Spleen (tissue), 11 donors: ENCODE data around the gene LMCD1. TPM values are rescaled to one million over a fixed set of nuclear protein-coding genes. Genes with fewer than 3 reads are reported as not detected.

Source experiments
- DNase-seq: peaks from one replicate; pipeline ENCODE4 v3.0.0-alpha.2; 2020
- H3K27ac ChIP-seq, 8 donors: fragments of 200-600 bp; sonication (generic) in 7 of 8; 1 replicate in 4 of 8; 2 replicates in 4 of 8; pipeline versions ENCODE4 v1.5.0 to v1.8.0; 2016 to 2021; ENCODE audit warnings: inconsistent platforms in 4 of 8, mild to moderate bottlenecking in 4 of 8, moderate library complexity in 1 of 8
- H3K27me3 ChIP-seq, 7 donors: fragments of 200-600 bp; sonication (generic) in 6 of 7; replicated peaks in 1 of 7; 1 replicate in 4 of 7; 2 replicates in 3 of 7; pipeline versions ENCODE4 v1.5.0 to v1.8.0; 2016 to 2021; ENCODE audit warnings: inconsistent platforms in 3 of 7, mild to moderate bottlenecking in 1 of 7
- H3K36me3 ChIP-seq, 6 donors: fragments of 200-600 bp; sonication (generic) in 5 of 6; 1 replicate in 4 of 6; 2 replicates in 2 of 6; pipeline versions ENCODE4 v1.5.0 to v1.8.0; 2016 to 2021; ENCODE audit warnings: inconsistent platforms in 2 of 6
- H3K4me1 ChIP-seq, 6 donors: fragments of 200-600 bp; sonication (generic) in 5 of 6; 1 replicate in 3 of 6; 2 replicates in 3 of 6; pipeline versions ENCODE4 v1.5.0 to v1.8.0; 2016 to 2021; ENCODE audit warnings: inconsistent platforms in 3 of 6
- H3K4me3 ChIP-seq, 8 donors: fragments of 200-600 bp; sonication (generic) in 7 of 8; 1 replicate in 4 of 8; 2 replicates in 4 of 8; pipeline versions ENCODE4 v1.5.0 to v1.8.0; 2016 to 2021; ENCODE audit warnings: inconsistent platforms in 4 of 8, mild to moderate bottlenecking in 4 of 8, moderate library complexity in 2 of 8
- H3K9me3 ChIP-seq, 8 donors: fragments of 200-600 bp; sonication (generic) in 7 of 8; 1 replicate in 4 of 8; 2 replicates in 4 of 8; pipeline versions ENCODE4 v1.5.0 to v1.8.0; 2016 to 2021; ENCODE audit warnings: inconsistent platforms in 4 of 8
- CTCF ChIP-seq, 11 experiments: fragments of 200-600 bp in 7 of 11; fragments of 450-650 bp in 4 of 11; sonication (generic) in 4 of 11; IDR thresholded peaks in 8 of 11; conservative IDR thresholded peaks in 3 of 11; 1 replicate in 7 of 11; 2 replicates in 4 of 11; pipeline versions ENCODE4 v1.4.0 to v1.8.0; 2016 to 2021; ENCODE audit warnings: antibody characterized with exemption in 11 of 11, inconsistent platforms in 4 of 11, mild to moderate bottlenecking in 1 of 11
- POLR2A ChIP-seq, 3 donors: fragments of 450-650 bp; IDR thresholded peaks; one replicate each; pipeline ENCODE4 v1.5.1; 2017; ENCODE audit warnings: antibody characterized with exemption in 3 of 3, mild to moderate bottlenecking in 1 of 3
- POLR2AphosphoS5 ChIP-seq, 3 donors: sonication (generic); formaldehyde crosslinking; IDR thresholded peaks; one replicate each; pipeline ENCODE4 v1.5.1; 2017; ENCODE audit warnings: antibody characterized with exemption in 3 of 3
- WGBS, 5 donors: extraction: QIAGEN DNeasy Blood & Tissue Kit in 3 of 5; methylation state at CpG; one replicate each; pipeline versions ENCODE4 v1.1.5 to v1.1.7; 2013 to 2018; 5-methylcytosine and 5-hydroxymethylcytosine counted together
- intact Hi-C: fragments of 100-400 bp; cut with DNase I; formaldehyde crosslinking; loops from one replicate; pipeline ENCODE4 v1.15.0; 2023; ENCODE audit warnings: low total_unique reads
- polyA plus RNA-seq, 3 donors: library from polyadenylated mRNA; stranded (reverse); fragments of 200-250 nt; gene quantifications; one replicate each; pipeline ENCODE4 v1.2.1, GENCODE V29; 2013
- total RNA-seq, 7 donors: library from RNA; depleted of rRNA in 3 of 7; stranded (reverse); fragments of >200 nt in 3 of 7; fragmentation: NEBNext Ultra II Directional in 4 of 7; extraction: Animal tissue kit (Norgen Biotek cat#: 25700) in 4 of 7; gene quantifications; one replicate each; pipeline versions ENCODE4 v1.1.0 to v1.2.1, GENCODE V29; 2016 to 2021
- donor health status: healthy with polysubstance abuse.
- donor health status: DM: no; HTN: no; CAD: no; lungs with moderate emphysema.
- donor health status: DM: no; HTN: no; CAD: no.
- donor health status: Bipolar disorder and iron deficiency.
- donor health status: healthy.
- donor health status: DM: no; HTN: no; CAD: no.
- donor health status: DM: yes; HTN: yes; CAD: no.

The LMCD1 gene
- total and polyA plus RNA-seq, 10 donors, result 24.5 to 203 (median 78.7) TPM

GRCh38 chr3:8519774-8520448, 18.3 kb downstream of the LMCD1 start:
- TF ChIP-seq POLR2AphosphoS5 (IDR thresholded peaks at IDR 0.05), result no peak
- TF ChIP-seq POLR2A (IDR thresholded peaks at IDR 0.05), result no peak
- no peak for TF ChIP-seq CTCF (IDR thresholded peaks at IDR 0.05 in 8 of 11, conservative IDR thresholded peaks at IDR 0.05 in 3 of 11)
- peak overlapping the region in 3 of 8 donors; percentile 3 to 13 (median 7) for H3K27ac ChIP-seq
- no peak overlapping the region for H3K4me3 ChIP-seq
- H3K9me3 ChIP-seq, result no peaks in the 10 kb centered on the region
- 44 to 78% (median 55%) methylated on average over 2 of the region's 2 CpGs for WGBS, 5 donors
- H3K4me1 ChIP-seq, result peaks cover 4 to 38% (median 20%) of the 10 kb centered on the region in 6 donors
- peaks cover 0 to 9% (median 0%) of the 10 kb centered on the region in 6 donors for H3K36me3 ChIP-seq
- intact Hi-C loops, result no loop called here
- H3K27me3 ChIP-seq, result no peaks in the 10 kb centered on the region
- no peak for DNase-seq

DNA sequence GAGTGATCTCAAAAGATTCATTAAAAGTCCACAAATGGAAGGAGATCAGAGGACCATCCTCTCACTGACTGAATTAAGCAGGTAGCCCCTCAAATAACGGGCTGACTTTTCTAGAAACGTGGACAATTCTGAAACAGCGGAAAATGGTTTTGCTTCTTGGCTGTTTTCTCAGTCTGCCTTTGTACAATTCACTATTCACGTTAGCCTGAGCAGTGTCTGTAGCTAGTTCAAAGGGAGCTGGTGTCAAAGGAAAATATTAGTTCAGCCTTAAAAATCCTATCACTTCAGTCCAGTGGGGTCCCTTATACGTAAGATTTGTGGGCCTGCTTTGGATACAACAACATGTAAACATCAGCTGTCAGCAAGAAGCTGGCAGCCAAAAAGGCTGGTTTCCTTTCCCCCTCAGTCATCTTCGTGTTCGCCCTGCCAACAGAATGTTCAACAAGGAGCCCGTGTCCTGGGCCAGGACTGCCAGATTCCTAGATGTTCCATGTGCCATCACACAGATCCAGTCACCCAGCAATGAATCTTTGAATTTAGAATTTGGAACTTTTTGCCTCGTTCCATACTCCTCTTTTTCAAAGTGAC, 19.3 kb downstream of the LMCD1 start:
- Histone ChIP-seq H3K9me3 (no peaks in the 10 kb centered on the region), H3K36me3 (peaks cover 0 to 9% (median 0%) of the 10 kb centered on the region in 6 donors), H3K27me3 (no peaks in the 10 kb centered on the region), H3K27ac (peak overlapping the region in 2 of 8 donors; percentile 6 to 13), H3K4me1 (peaks cover 4 to 31% (median 17%) of the 10 kb centered on the region in 6 donors), H3K4me3 (no peak overlapping the region)
- DNase-seq, result no peak
- intact Hi-C loops, result no loop called here
- WGBS, 5 donors, result 83 to 88% (median 87%) methylated on average over 9 of the region's 9 CpGs
- TF ChIP-seq POLR2A (IDR thresholded peaks at IDR 0.05) (no peak), POLR2AphosphoS5 (IDR thresholded peaks at IDR 0.05) (no peak), CTCF (IDR thresholded peaks at IDR 0.05 in 8 of 11, conservative IDR thresholded peaks at IDR 0.05 in 3 of 11) (no peak)

GRCh38 chr3:8523041-8523440, 21.4 kb downstream of the LMCD1 start:
- Histone ChIP-seq H3K9me3 (no peaks in the 10 kb centered on the region), H3K27ac (peak overlapping the region in 2 of 8 donors; percentile 46 to 62), H3K4me1 (peaks cover 4 to 23% (median 13%) of the 10 kb centered on the region in 6 donors), H3K27me3 (no peaks in the 10 kb centered on the region), H3K4me3 (no peak overlapping the region), H3K36me3 (peaks cover 0 to 9% (median 0%) of the 10 kb centered on the region in 6 donors)
- intact Hi-C loops, result no loop called here
- TF ChIP-seq POLR2AphosphoS5 (IDR thresholded peaks at IDR 0.05), result no peak
- TF ChIP-seq CTCF (IDR thresholded peaks at IDR 0.05 in 8 of 11, conservative IDR thresholded peaks at IDR 0.05 in 3 of 11), result no peak
- TF ChIP-seq POLR2A (IDR thresholded peaks at IDR 0.05), result no peak
- no peak for DNase-seq
- WGBS, 5 donors, result 47 to 72% (median 61%) methylated on average over 1 of the region's 1 CpG

- peaks cover 0 to 9% (median 0%) of the 10 kb centered on the region in 6 donors for H3K36me3 ChIP-seq
- no peak for DNase-seq
- no peaks in the 10 kb centered on the region for H3K9me3 ChIP-seq
- H3K4me3 ChIP-seq, result no peak overlapping the region
- H3K27me3 ChIP-seq, result no peaks in the 10 kb centered on the region
- H3K4me1 ChIP-seq, result peaks cover 4 to 30% (median 17%) of the 10 kb centered on the region in 6 donors
- intact Hi-C loops, result no loop called here
- H3K27ac ChIP-seq, result peak overlapping the region in 6 of 8 donors; percentile 29 to 62 (median 46)
- TF ChIP-seq POLR2AphosphoS5 (IDR thresholded peaks at IDR 0.05) (peak in 1 of 3 donors; percentile 18), POLR2A (IDR thresholded peaks at IDR 0.05) (no peak), CTCF (IDR thresholded peaks at IDR 0.05 in 8 of 11, conservative IDR thresholded peaks at IDR 0.05 in 3 of 11) (no peak)
- 11 to 21% (median 12%) methylated on average over 3 of the region's 3 CpGs for WGBS, 5 donors
Measured at GRCh38 chr3:8524249-8524648, 22.6 kb downstream of the LMCD1 start.
